NCI-H510A treated with DMSO at 0.1 percent for 48 hours (cell line): Measurements from ENCODE around the gene PKIG.
"Not testable (repeated sequence)": the region's sequence is repeated elsewhere in the genome, so short reads cannot be mapped to it uniquely, and the experiment has no call there.

Source experiments
- DNase-seq: peaks from one replicate; lab custom pipeline; 2025; lab: John Stamatoyannopoulos, UW

PKIG gene

DNA sequence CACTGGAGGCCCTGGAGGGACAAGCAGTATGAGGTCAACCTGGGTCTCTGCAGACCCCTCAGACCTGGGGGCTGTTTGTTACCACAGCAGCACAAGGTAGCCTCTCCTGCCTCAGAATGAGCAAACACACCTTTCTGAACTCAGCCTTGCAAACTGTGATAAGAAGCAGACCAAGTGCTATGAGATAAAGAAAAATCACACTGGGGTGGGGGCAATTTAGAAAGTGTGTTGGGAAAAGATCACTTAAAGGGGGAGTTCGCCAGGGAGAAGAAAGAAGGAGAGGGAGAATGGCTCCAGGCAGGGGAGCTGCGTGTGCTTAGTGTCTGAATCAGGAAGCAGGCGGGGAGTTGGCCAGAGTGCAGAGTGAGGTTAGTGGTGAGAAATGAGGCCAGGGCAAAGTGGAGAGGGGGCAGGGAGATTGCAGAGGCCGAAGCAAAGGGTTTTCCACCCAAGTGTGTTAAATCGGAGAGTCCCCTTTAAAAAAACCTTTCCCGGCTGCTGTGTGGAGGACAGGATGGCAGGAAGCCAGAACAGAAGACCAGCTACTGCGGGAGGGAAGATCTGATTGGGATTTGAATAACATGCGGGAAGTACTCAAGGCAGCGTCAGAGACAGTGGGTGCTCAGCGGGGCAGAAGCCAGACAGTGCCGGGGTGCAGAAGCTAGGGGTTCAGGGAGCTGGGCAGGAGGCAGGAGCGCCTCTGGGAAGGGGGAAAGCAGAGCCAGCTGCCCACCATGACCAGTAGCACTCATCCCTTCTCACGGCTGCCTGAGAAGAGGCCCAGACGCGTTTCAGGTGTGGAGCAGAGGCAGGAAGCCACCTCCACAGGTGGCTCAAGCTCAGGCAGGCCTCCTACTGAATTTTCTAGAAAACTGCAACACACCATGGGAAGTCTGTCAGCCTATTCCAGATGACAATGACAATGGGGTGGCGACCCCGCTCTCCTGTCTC, 60.1 kb downstream of the PKIG start:
- DNase-seq: peak; percentile 66

DNA sequence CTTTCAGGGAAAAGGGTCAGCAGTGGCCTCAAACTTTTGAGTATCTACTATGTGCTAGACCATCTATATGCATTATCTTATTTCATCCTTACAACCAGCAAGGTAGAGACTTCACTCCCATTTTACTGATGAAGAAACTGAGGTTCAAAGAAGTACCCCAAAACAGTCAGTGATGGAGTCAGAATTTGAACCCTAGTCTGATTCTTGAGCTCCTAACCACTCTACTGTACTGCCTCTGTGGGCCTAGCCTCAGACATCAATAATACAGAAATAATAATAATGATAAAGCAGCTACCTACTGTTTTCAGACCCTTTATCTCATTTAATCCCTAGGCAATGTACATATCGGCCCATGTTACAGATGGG, 60.8 kb downstream of the PKIG start:
- no peak for DNase-seq

DNA sequence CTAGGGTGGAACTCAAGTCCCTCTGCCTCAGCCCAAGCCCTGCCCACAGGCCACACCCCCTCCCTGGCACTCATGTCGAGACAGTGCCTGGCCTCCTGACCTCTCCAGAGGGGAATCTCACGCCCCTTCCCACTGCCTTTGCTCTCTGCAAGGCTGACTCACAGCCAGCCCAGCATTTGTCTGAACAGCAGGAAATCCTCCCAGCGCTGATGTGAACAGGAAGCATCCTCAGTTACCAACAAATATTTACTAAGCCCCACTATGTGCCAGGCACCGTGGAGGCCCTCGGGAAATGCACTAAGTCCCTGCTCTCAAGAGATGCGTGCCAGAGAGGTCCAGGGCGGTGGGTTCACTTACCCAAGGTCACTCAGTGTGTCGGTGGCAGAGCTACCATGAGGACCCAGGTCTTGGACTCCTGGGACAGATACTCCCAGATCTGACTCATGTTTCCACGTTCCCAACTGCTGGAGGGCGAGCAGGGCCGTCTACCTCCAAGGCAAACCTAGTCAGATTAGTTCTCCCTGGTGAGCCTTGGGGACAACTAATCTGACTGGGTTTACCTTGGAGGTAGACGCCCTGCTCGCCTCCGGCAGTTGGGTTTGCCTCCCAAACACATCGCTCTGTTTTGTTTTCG, 61.3 kb downstream of the PKIG start:
- DNase-seq: no peak

DNA sequence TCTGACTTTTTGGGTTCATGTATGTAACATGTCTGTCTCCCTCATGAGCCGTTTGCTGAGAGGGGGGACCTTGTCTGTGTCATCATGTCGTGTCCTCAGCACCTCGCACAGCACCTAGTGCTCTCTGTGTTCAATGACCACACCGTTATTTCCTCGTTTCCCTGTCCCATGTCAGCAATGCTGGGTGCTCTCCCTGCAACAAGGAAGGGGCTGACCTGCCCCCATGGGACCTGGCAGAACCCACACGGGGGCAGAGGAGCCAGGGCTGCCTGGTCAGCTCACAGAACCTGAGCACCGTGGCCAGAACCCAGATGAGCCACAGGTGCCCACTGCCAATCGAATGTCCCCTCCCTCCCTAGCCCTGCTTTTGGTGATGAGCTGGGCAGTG, 61.8 kb downstream of the PKIG start:
- no peak for DNase-seq

DNA sequence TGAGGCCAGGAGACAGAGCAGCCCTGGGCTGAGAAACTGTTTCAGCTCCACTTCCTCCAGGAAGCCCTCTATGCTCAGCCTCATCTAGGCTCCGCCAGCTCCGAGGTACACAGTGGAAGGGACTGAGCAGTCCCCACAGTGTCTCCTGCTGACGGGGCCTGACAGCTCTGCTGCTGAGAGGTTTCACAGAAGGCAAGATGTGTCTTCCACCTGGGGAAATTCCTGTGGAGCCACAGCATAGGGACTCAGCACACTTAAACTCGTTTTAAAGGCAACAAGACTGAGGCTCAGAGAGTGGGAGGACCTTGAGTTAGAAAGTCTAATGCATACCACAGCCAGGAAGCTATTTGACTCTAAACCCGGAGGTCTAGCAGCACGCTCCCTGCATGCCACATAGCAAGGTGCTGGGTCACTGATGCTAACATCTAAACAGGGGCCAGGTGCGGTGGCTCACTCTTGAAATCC, 62.3 kb downstream of the PKIG start:
- no peak for DNase-seq

DNA sequence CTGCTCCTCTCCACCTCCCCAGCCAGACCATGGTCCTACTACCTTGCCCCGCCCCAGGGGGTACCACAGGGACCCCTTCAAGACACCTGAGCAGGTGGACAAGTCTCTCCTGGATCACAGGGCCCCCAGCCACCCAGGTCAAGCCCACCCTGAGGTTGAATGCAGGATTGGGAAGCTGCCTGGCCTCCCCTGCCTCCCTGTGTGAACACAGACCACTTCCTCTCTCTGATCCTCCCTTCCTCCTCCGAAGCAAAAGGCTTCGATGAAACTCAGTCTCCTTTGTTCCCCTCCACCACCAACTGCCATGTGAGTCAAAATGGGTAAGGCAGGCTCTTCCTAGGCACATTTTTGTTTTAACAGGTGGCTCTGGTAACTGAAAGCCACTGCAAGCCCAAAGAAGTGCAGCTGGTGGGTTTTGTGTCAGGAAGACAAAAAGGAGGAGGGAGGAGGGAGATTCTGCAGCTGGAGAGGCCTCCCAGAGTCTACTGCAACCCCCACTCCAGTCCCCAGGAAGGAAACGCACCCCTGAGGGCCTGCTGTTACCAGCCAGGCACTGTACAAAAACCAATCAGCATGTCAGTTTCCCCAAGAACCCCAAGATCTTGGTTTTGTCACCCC, 63.8 kb downstream of the PKIG start:
- peak; percentile 22 for DNase-seq

DNA sequence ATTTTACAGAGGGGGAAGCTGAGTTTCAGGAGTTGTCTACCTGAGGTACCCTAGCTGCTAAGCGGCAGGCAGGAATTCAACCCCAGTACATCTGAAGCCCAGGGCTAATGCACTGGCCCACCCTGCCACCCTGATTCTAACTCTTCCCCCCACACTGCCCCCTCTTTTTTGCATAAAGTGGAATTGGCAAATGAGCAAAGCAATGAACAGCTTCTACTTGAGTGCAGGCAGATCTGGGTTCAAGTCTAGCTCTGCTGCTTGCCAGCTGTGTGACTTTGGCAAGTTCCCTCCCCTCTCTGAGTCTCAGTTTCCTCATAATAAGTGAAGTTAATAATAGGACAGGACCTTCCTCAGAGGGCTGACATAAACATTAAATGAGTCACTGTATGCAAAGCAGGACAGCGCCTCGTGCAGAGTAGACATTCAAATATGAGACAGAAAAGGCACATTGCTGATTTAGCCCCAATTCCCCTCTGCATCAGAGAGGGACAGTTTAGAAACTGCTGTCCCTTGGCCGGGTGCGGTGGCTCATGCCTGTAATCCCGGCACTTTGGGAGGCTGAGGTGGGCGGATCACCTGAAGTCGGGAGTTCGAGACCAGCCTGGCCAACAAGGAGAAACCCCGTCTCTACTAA, 64.4 kb downstream of the PKIG start:
- no peak for DNase-seq

DNA sequence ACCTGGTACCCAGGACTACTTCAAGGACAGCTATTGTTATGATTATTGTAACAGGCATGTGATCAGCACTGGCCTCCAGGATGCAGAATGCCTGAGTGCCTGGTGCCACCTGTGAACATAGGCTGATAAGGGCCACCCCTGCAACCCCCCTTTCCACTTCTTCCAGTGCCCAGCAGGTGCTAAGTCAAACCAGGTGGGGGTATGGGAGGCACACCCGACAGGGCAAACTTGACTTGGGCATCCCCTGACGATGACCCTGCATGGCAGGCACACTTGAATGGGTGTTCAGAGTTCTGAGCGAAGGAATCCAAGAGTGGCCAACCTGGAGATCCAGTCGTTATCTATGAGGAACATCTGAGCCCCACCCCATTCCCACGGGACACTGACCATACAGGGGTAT, 65.7 kb downstream of the PKIG start:
- DNase-seq: no peak

DNA sequence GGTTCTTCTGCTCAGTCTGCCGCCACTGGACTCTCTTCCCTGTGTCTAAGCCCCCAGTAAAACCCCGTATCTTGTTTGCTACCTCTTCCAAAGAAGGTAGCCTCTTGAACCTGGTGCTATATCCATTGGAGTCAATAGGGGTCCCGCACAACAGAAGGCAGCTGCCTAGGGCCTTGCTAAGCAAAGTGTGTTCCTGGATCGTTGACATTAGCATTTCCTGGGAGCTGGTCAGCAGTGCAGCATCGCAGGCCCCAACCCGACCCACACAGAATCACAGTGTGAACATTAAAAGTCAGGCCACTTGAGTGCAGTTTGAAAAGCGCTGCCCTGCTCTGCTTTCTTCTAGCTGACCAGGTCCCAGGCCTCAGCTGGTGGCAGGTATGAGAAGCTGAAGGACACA, 66.2 kb downstream of the PKIG start:
- no peak for DNase-seq

DNA sequence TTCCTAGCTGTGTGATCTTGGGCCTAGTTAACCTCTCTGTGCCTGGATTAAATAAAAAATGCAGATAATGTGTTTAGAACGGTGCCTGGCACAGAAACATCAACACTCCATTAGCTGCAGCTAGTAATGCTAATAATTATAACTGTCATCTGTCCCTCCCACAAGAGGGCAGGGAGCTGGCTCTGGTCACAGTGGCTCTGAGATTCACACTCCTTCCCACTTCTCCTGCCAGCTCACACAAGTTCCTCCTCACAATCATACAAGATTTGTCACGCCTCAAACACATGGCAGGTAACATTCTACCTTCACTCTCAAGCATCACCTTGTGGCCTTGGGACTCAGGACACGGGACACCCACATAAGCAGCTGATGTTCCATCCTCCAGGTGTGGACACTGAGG, 66.7 kb downstream of the PKIG start:
- no peak for DNase-seq

DNA sequence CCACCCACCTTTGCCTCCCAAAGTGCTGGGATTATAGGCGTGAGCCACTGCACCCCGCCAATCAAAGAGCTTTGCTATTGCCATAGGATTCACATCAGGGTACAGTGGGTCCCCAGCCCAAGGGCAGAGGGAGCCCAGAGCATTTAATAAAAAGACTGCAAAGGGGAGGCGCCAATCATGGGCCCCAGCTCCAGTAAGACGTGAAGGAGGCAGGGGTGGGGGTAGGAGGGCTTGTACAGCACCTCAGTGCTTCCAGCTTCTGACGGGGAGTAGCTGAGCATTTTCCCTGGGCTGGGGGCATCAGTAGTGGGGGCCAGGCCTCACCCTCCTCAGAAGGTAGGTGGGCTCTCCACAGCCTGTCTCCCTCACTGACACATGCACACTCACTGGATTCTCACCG, 67.6 kb downstream of the PKIG start:
- DNase-seq: no peak

DNA sequence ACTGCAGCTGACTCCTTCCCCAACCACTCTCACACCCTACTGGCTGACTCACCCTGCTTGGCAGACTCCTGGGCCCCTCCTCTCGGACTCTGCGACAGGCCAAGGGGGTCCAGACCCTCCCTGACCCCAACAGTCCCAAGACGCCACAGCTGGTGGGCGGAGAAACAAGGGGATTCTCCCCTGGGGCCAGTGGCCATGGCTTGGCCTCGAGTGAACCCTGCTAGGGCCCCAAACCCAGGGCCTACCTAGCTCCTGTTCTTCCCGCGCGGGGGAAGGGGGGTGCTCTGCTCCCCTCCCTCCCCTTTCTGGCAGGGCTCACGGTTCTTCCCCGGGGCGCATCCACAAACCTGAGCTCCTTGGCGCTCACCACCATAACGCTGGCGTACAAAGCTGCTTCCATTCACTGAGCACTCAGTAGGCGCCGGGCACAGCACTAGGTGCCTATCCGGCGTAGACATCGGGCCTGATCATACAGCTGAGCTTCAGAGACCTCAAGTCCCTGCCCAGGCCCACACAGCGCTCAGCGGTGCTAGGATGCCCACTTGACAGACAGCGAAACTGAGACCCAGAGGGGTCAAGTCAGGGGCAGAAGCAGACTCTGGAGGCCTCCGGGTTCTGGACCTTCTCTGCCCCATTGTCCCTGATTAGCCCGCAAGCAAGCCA, 68.5 kb downstream of the PKIG start:
- DNase-seq: no peak

DNA sequence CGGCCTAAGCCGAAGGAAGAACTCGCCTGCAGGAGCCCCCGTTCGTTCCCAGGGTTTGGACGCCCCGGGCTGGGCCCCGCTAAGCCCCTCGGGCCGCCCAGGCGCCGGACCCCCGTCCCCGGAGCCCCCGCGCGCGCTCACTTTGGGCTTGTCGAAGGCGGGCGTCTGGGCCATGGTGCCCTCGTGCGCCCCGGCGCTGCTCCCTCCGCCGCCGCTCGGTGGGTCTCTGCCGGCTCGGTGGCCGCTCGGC, 69.0 kb downstream of the PKIG start:
- no peak for DNase-seq

DNA sequence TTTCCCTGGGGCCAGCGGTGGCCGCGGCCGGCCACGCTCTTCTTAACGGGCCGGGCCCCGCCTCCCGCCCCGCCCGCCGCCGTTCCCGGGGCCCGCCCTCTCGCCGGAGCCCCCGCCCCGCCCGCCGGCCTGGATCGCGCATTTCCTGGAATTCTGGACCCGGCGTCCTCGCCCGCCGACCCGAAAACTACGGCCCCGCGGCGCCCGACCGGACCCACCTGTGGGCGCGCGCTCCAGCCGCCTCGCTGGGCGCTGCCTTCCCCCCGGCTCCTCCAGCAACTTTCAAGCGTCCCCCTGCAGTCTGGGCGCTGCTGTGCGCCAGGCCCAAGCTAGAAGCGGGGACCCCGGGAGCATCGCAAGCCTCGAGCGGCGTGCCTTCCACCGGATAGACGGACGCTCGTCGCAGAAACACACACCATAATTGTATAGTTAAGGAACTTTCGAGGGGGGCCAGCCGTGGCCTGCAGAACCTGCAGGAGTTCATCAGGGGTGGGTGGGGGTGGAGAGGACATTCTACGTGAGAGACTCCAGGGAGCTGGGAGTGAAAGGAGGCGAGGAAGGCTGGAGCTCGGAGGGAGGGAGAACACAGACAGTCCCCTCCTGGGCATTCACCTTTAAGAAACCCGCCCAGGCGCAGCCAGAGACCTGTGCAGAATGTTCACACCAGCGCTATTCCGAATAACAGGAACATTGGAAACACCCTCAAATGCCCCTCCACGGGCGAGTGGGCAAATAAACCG, 69.5 kb downstream of the PKIG start, which contains the start of gene ADA:
ADA (minus strand) TSS at position 16 of the 740 bp plus-strand sequence. CDS start 92 bp downstream, outside the sequence.
- DNase-seq: peak; percentile 69

DNA sequence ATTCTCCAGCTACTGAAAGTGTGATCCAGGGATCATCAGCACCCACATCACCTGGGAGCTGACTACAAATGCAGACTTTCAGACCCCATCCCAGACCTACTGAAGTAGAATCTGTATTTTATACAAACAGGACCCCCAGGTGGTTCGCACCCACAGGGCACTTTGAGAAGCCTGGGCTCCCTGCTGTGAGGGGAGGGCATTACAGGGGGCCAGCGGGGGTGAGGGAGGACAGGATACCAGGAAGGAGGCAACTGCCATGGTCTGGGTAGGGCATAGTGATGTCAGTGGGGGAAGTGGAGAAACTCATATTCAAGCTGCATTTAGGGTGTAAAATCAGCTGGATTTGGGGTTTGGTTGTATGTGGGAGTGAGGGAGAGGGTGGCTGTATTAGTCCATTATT, 71.2 kb downstream of the PKIG start:
- DNase-seq: no peak

DNA sequence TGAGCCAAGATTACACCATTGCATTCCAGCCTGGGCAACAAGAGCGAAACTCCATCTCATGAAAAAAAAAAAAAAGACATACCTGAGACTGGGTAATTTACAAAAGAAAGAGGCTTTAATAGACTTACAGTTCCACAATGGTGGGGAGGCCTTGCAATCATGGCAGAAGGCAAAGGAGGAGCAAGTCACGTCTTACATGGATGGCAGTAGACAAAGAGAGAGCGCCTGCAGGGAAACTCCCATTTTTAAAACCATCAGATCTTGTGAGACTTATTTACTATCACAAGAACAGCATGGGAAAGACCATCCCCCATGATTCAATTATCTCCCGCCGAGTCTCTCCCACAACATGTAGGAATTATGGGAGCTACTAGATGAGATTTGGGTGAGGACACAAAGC, 71.8 kb downstream of the PKIG start:
- not testable (repeated sequence) for DNase-seq

DNA sequence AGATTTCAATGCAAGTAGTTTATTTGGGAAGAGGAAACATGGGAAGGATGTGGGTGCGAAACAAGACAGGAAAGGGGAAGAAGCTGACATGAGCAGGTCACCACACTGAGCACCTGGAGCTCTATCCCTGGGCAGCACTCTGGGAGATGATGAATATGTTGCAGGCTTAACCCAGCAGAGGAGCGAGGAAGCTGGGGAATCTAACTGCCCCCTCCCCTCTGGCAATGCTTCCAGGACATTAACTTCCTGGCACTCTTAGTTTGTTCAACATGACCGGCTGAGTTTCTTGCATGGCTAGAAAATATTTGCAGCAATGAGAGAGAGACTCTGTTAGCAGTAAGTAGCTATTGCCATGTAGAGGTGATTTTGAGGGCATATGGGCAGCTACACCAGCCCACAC, 74.1 kb downstream of the PKIG start:
- DNase-seq: no peak

DNA sequence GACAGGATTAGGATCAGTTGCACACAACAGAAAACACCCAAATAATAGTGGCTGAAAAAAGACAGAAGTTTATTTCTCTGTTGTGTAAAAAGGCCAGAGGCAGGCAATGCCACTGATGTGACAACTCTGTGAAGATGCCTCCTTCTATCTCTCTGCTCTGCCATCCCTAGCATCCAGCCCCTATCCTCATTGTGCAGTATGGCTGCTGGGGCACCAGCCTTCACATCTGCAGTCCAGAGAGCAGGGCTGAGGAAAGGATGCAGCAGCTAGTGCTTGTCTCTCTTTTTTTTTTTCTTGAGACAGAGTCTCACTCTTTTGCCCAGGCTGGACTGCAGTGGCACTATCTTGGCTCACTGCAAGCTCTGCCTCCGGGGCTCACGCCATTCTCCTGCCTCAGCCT, 75.5 kb downstream of the PKIG start:
- no peak for DNase-seq

DNA sequence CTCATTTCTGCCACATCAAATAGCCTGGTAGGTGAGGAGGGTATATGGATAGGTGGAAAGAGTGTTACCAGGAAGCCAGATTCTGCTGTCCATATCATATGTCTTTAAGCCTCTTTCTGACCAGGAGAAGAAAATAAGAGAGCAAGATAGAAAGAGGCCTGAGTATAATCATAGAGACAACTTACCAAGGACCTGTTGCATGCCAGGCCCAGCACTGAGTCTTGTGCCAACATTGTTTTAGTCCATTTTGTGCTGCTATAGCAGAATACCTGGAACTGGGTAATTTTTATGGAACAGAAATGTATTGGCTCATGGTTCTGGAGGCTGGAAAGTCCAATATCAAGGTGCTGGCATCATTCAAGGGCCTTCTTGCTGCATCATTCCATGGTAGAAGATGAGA, 76.4 kb downstream of the PKIG start:
- DNase-seq: no peak

DNA sequence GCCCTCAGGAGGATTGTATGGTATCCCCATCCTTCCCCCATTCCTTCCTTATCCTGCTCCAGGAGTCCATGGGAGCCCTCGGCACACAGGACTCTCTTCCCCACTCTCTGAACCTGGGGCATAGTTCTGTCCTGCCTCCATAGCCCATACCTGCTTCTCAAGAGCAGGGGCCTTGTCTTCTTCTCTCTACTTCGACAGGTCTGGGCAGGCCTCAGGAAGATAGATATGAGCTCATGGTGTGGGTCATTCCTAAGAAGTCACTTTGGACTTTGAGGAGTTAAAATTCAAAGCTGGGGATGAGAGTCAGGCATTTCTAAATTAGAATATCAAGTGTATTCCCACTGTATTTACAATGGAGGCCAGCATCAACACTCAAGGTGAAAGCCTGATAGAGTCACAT, 77.6 kb downstream of the PKIG start:
- no peak for DNase-seq

DNA sequence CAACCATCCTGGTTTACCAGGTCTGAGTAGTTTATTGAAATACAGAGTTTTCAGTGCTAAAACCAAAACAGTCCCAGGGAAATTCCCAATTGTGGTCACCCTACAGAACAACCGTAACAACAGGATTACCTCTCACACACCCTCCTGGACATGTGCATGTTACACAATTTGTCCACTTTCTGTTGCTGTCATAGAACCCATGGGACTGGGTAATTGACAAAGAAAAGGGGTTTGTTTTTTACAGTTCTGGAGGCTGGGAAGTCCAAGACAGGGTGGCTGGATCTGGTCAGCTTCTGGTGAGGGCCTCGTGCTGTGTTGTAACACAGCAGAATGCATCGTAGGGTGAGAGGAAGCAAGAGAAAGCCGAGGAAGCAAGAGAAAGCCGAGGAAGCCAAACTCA, 78.2 kb downstream of the PKIG start:
- no peak for DNase-seq

DNA sequence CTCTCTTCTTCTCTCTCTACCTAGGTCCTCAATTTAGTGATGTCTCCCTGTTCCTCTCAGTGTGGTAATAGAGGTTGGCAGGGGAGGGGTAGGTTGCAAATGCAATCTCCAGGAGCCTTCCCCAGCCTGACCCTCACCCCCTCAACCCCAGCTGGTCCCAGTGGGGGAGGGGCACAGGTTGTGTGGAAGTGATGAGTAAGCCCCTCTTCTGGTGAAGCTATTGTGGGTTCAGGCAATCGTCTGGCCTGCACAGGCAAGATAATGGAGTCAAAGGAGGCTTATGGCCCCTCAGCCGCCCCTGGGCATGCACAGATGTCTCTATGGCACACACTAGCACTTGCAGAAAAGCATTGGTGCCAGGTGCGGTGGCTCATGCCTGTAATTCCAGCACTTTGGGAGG, 79.9 kb downstream of the PKIG start:
- DNase-seq: no peak
